ENCODE data around the gene GOLGA6L22. TPM values are rescaled to one million over a fixed set of nuclear protein-coding genes. Genes with fewer than 3 reads are reported as not detected.
"Not testable (repeated sequence)": the region's sequence is repeated elsewhere in the genome, so short reads cannot be mapped to it uniquely, and the experiment has no call there.

GOLGA6L22 gene, protein sequence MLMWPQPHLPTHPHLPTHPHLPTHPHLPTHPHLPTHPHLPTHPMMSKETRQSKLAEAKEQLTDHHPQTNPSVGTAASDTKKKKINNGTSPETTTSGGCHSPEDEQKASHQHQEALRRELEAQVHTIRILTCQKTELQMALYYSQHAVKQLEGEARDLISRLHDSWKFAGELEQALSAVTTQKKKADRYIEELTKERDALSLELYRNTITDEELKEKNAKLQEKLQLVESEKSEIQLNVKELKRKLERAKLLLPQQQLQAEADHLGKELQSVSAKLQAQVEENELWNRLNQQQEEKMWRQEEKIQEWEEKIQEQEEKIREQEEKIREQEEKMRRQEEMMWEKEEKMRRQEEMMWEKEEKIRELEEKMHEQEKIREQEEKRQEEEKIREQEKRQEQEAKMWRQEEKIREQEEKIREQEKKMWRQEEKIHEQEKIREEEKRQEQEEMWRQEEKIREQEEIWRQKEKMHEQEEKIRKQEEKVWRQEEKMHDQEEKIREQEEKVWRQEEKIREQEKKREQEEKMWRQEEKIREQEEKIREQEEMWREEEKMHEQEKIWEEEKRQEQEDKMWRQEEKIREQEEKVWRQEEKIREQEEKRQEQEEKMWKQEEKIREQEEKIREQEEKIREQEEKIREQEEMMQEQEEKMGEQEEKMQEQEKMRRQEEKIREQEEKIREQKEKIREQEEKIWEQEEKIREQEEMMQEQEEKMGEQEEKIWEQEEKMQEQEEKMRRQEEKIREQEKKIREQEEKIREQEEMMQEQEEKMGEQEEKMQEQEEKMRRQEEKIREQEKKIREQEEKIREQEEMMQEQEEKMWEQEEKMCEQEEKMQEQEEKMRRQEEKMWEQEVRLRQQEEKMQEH
- not detected for polyA plus RNA-seq (ENCODE audit: insufficient read length)

DNA sequence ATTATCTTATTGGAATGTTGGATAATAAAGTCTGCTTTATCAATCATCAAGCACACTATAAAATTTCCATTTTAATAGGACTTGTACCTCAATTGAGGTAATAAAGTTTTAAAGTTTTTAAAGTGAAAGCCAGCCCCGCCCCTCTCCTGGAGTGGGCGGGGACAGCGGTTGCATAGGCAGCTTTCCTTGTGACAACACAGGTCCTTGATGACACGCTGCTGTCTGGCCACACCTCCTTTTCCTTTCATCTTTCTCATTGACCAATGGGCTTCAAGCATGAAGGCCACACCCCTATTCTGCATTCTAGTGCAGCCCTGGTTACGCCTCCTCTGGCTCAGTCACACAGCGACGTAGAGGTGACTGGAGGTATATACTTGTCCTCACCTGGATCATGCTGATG is at the start of gene GOLGA6L22:
Gene GOLGA6L22 (plus strand): TSS at position 301 of the 400 bp plus-strand sequence. CDS start 91 bp downstream, at position 392.
- not testable (repeated sequence) for DNase-seq

DNA sequence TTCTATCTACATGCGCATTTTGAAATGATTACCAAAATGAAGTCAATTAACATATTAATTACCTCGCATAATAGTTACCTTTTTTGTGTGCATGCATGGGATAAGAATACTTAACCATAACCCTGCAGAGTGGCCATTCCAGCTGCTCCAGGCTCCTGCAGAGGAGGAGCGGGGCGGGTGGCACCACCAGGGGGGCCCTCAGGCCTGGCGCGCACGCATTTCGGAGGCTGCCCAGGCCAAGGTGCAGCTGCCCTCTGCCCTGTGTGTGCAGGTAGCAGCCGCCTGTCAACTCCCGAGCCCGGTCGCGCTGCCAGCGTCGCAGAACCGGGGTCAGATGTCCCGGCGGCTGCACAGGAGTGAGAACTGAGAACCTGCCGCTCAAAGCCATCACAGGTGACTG is 41.4 kb upstream of the GOLGA6L22 start:
- not testable (repeated sequence) for DNase-seq

DNA sequence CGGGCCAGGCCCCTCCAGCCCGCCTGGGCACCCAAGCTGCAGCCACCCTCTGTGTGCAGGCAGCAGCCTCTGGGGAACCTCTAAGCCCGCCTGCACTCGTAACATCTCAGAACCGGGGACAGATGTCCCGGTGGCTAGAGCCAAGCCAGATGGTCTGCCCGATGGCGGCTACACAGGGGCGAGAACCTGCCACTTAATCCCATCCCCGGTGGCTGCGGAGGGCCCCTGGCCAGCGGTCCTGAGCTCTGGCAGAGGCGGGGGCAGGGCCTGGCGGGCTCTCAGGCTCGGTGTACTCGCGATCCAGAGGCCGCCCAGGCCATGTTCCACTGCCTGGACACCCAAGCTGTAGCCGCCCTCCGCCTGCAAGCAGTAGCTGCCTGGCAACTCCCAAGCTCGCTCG is 40.9 kb upstream of the GOLGA6L22 start:
- DNase-seq = not testable (repeated sequence)

DNA sequence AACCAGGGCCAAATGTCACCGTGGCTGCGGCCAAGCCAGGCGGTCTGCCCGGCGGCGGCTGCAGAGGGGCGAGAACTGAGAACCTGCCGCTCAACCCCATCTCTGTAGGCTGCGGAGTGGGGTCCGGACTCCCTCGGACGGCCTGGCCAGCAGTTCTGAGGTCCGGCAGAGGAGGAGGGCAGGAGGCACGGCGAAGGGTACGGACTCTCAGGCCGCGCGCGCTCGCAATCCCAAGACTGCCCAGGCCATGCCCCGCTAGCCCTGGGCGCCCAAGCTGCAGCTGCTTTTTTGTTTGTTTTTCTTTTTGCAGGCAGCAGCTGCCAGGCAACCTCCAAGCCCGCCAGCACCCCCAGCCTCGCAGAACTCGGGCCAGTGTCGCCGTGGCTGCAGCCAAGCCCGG is 40.5 kb upstream of the GOLGA6L22 start:
- not testable (repeated sequence) for DNase-seq

DNA sequence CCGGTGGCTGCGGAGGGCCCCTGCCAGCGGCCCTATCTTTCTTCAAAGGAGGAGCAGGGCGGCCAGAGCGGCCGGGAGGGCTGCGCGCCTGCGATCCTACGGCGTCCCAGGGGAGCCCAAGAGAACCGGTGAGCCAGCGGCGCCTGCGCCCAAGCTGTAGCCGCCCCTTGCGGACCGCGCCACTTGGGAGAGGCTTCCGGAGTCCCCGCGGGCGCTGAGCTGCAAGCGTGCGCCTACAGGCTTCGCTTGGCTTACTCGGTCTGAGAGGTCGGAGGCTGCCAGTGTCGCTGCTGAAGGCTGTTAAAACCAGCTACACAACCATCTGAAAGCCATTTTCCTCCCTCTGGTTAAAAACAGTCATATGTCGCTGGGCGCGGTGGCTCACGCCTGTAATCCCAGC is 40.0 kb upstream of the GOLGA6L22 start:
- not testable (repeated sequence) for DNase-seq

DNA sequence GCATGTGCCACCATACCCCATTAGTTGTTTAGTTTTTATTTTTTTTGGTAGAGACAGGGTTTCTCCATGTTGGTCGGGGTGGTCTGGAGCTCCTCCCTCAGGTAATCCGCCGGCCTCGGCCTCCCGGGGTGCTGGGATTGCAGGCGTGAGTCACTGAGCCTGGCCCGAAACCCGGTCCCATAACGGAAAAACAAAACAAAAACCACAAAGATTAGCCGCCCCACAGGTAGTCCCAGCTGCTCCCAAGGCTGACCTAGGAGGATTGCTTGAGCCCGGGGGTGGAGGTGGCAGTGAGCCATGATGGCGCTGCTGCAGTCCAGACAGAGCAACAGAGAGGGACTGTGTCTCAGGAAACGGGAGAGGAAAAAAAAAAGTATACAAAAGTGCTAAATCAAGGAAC is 38.4 kb upstream of the GOLGA6L22 start:
- not testable (repeated sequence) for DNase-seq

DNA sequence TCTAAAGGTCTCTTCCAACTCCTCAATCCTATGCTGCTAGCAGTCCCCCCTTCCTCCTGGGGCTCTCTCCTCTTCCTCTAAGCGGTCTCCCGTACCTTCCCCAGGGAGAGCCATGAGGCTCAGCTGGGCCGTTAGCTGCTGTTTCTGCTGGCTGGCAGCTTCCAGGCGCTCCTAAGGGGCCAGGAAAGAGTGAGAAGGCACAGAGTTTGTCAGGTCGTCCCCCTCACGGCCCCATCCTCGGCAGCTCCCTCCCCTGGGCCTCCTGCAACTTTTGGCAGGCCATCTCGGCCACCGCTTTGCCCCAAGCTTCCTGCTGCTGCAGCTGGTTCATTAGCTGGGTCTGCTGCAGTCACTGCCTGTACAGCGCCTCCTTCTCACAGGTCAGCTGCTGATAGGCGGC is 29.3 kb upstream of the GOLGA6L22 start:
- not testable (repeated sequence) for DNase-seq

DNA sequence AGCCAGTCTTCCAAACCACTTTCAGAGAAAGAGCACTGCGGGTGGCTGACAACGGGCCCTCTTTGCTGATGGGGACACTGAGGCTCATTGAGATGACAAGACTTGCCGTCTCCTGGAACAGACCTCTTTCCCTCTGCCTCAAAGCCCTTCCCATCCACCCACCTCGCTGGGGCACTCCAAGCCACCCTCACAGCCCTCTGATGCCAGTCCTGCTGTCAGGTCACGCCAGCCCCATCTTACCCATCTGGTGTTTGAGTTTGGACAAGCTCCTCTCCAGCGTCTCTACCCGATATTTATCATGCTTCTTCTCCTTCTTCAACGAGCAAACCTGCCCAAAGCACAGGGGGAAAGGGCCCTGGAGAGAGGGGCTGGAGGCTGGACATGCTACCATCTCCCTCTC is 27.0 kb upstream of the GOLGA6L22 start:
- not testable (repeated sequence) for DNase-seq

DNA sequence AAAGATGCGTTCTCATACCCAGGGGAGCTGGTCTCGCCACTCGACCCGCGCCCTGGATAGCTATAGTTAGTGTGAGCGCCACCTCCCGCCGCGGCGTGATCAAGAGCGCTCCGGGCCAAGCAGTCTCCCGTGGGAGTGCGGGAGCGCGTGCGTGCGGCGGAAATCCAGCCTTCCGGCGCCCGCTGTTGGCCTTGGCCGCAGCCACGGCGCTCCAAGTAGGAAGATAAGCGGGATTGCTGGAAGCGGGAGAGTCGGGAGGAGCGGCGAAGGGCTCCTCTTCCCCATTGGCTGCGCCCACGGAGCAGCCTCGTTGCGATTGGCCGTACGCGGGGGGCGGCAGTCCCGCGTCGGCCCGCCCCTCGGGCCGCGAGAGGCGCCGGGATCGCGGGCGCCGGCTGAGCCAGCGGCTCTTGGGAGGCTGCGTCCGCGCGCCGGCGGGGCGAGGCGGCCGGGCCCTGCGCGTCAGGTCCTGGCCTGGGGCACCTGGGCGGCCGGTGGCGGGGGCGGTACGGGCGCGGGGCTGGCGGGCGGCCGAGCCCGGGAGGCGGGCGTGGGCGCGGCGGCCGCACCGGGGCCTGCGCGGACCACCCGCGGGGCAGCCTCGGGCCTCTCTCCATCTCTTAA is 35.9 kb downstream of the GOLGA6L22 start:
- not testable (repeated sequence) for DNase-seq

DNA sequence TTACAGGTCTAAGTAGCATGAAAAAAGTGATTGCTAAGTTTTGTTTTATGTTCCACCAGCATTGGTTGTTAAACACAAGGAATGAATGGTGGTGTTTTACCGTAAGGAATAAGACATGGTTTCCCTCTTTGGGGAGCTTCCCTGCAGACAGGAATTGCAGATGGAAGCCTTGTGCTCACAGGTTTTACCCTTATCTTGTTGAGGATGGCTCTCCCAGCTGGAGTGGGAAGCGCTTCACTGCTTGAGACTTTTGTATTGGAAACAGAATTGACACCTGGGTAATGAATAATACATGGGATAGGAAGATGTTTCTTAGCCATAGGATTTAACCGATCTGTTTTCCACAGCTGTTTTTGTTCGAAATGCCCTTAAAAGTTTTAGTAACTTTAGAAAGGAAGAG is 38.5 kb downstream of the GOLGA6L22 start:
- not testable (repeated sequence) for DNase-seq

DNA sequence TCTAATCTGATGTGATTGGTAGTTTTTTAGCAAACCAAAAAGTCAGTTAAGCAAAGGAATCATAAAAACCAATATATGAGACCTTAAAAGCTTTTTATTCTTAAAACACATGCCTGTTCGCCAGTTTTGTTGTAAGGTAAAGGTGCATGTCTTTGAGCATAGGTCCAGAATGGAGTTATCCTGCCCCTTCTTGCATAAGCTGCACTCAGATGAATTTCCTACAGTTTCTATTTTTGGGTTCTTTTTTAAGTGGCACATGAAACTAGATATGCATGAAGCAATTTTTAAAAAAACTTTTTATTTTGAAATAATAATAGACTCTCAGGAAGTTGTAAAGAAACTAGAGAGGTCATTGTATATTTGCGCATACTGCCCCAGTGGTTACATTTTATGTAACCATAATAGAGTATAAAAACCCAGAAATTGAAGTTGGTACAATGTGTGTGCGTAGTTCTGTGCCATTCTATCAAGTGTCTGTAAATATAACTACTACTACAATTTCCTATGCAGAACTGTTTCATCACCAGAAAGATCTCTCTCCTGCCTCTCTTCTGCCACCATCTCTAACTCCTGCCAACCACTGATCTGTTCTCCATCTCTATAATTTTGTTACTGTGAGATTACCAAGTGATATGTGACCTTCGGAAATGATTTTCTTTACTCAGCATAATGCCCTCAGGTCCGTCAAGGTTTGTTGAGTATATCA is 39.7 kb downstream of the GOLGA6L22 start:
- not testable (repeated sequence) for DNase-seq

DNA sequence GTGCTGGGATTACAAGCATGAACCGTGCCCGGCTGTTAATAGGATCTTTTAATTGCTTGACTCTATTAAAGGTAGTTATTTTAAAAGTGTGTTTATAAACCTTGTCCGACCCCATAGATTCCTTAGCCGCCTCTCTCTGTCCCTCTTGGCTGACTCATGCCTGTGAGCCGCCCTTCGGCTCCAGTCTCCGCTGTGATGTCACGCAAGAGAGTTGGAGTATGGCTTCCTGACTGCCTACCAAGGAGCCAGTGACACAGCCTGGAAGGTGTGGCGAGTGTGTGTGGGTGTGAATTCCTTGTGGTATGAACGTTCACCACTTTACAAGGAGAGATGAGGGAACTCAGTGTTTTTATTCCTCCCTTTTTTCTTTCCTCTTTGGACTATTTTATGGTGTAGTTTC is 43.6 kb downstream of the GOLGA6L22 start:
- DNase-seq = not testable (repeated sequence)

DNA sequence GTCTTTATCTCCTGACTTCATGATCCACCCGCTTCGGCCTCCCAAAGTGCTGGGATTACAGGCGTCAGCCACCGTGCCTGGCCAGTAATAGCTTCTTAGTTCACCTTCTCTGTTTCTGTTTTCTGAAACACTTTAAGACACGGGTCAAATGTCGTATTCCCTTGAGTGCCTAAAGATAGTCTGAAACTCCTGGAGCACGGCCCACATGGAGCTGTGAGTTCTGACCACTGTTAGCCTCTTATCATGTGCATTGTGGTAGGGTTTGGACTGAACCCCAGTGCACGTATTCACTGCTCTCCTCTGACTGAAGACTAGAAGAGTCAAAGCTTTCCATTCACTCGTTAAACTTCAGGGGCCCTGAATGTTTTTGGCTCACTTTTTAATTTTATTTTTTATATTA is 48.3 kb downstream of the GOLGA6L22 start:
- not testable (repeated sequence) for DNase-seq

DNA sequence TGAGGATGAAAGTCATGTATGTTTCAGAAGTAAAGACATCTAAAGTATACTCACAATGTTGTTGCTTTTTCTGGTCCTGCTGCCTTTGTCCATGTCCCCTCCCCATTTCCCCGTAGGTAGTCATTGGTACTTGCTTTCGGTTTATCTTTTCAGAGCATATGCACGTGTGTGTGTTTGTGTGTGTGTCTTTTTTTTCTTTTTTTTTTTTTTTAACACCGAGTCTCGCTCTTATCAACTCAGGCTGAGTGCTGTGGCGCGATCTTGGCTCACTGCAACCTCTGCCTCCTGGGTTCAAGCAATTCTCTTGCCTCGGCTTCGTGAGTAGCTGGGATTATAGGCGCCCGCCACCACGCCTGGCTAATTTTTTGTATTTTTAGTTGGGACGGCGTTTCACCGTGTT is 57.4 kb downstream of the GOLGA6L22 start:
- DNase-seq = not testable (repeated sequence)
